OCI-LY7 (cell line): Measurements from ENCODE around the gene SETBP1. TPM values are rescaled to one million over a fixed set of nuclear protein-coding genes. Genes with fewer than 3 reads are reported as not detected.

Experiments used
- BruUV-seq: library from RNA; stranded (reverse); fragments of 400-500 nt; replicated peaks from 2 replicates; lab custom pipeline; 2021; lab: Mats Ljungman, UMichigan
- CTCF ChIA-PET: fragments of 300-600 bp; sonication (Branson Sonifier 250); formaldehyde crosslinking; loops from one replicate; lab custom pipeline; 2022; ENCODE audit warnings: antibody characterized with exemption; ENCODE audit not compliant: unreplicated experiment; lab: Charles Lee
- POLR2A ChIA-PET: fragments of 300-600 bp; sonication (Branson Sonifier 250); formaldehyde crosslinking; loops from one replicate; lab custom pipeline; 2022; ENCODE audit warnings: antibody characterized with exemption; lab: Charles Lee
- DNase-seq: peaks from one replicate; pipeline ENCODE4 v3.0.0-alpha.2; 2015; ENCODE audit warnings: low spot score
- H2AFZ ChIP-seq: fragments of 200-600 bp; sonication (generic), shearing (Covaris generic); 2 replicates; pipeline ENCODE4 v1.6.1; 2014; ENCODE audit warnings: mild to moderate bottlenecking, antibody characterized with exemption, low read length, moderate library complexity
- H3K27ac ChIP-seq: fragments of 200-600 bp; sonication (generic); 2 replicates; pipeline ENCODE4 v1.5.1; 2014; ENCODE audit warnings: mixed run types, low read depth, mild to moderate bottlenecking, moderate library complexity, low read length, inconsistent platforms; ENCODE audit not compliant: poor library complexity, severe bottlenecking
- H3K36me3 ChIP-seq: fragments of 200-600 bp; sonication (generic); 2 replicates; pipeline ENCODE4 v1.6.1; 2014; ENCODE audit warnings: mild to moderate bottlenecking, antibody characterized with exemption, low read length, moderate library complexity, mixed read lengths; ENCODE audit not compliant: insufficient read depth
- H3K4me1 ChIP-seq: fragments of 200-600 bp; sonication (generic); 2 replicates; pipeline ENCODE4 v1.5.1; 2014; ENCODE audit warnings: mild to moderate bottlenecking, low read length; ENCODE audit not compliant: insufficient read depth, poor library complexity, severe bottlenecking
- H3K4me2 ChIP-seq: fragments of 200-600 bp; sonication (generic); 2 replicates; pipeline ENCODE4 v1.6.1; 2014; ENCODE audit warnings: mild to moderate bottlenecking, low read length
- H3K4me3 ChIP-seq: fragments of 200-600 bp; sonication (generic); 2 replicates; pipeline ENCODE4 v1.5.1; 2014; ENCODE audit warnings: mild to moderate bottlenecking, low read depth, low read length; ENCODE audit not compliant: poor library complexity, severe bottlenecking
- H3K79me2 ChIP-seq: fragments of 200-600 bp; sonication (generic); 2 replicates; pipeline ENCODE4 v1.6.1; 2016; ENCODE audit warnings: low read depth, mild to moderate bottlenecking, low read length, moderate library complexity, mixed read lengths; ENCODE audit not compliant: insufficient read depth
- H3K9me2 ChIP-seq: fragments of 200-600 bp; sonication (generic); 2 replicates; pipeline ENCODE4 v1.6.1; 2016; ENCODE audit warnings: mild to moderate bottlenecking, low read length, mixed read lengths; ENCODE audit not compliant: insufficient read depth
- H3K9me3 ChIP-seq: fragments of 200-600 bp; sonication (generic); 2 replicates; pipeline ENCODE4 v1.6.1; 2014; ENCODE audit warnings: mild to moderate bottlenecking, mixed run types, low read length, mixed read lengths
- H4K20me1 ChIP-seq: fragments of 200-600 bp; sonication (generic); 2 replicates; pipeline ENCODE4 v1.6.1; 2014; ENCODE audit warnings: mild to moderate bottlenecking, antibody characterized with exemption, low read length, moderate library complexity, mixed read lengths; ENCODE audit not compliant: insufficient read depth
- CTCF ChIP-seq: fragments of 200-600 bp; sonication (generic); conservative IDR thresholded peaks from 2 replicates; pipeline ENCODE4 v1.5.1; 2014; ENCODE audit warnings: mild to moderate bottlenecking, antibody characterized with exemption, low read length, moderate library complexity, mixed read lengths
- EZH2phosphoT487 ChIP-seq: fragments of 200-600 bp; sonication (generic); IDR thresholded peaks from 2 replicates; pipeline ENCODE4 v1.6.1; 2018; ENCODE audit warnings: low read depth, borderline replicate concordance, mild to moderate bottlenecking, mixed run types, antibody characterized with exemption, low read length, moderate library complexity, mixed read lengths
- intact Hi-C: fragments of 100-400 bp; cut with micrococcal nuclease; formaldehyde crosslinking; loops from one replicate; pipeline ENCODE4 v1.10.0; 2022; ENCODE audit not compliant: unreplicated experiment
- total RNA-seq, 2 experiments: library from RNA; depleted of rRNA in 1 of 2; stranded (reverse); fragments of >200 nt in 1 of 2; shearing (Covaris generic) in 1 of 2; gene quantifications; 2 replicates each; pipeline ENCODE4 v1.2.3, GENCODE V29; 2014 to 2022

Gene SETBP1
- total RNA-seq, 2 experiments from 2014 or later: 2.6 to 9.1 TPM

- intact Hi-C loops: no loop called here
- H3K4me1 ChIP-seq: no peaks in the 10 kb centered on the region
- ChIA-PET POLR2A (no interaction called here), CTCF (no interaction called here)
- DNase-seq: no peak
- no peaks in the 10 kb centered on the region for H3K9me2 ChIP-seq
- H2AFZ ChIP-seq: no peak overlapping the region
- H4K20me1 ChIP-seq: no peaks in the 10 kb centered on the region
- no peaks in the 10 kb centered on the region for H3K36me3 ChIP-seq
- TF ChIP-seq EZH2phosphoT487: no peak
- no peak for TF ChIP-seq CTCF
- H3K27ac ChIP-seq: no peak overlapping the region
- H3K4me2 ChIP-seq: no peak overlapping the region
- no peak overlapping the region for H3K4me3 ChIP-seq
- H3K79me2 ChIP-seq: no peaks in the 10 kb centered on the region
- H3K9me3 ChIP-seq: no peaks in the 10 kb centered on the region
- no TSS peak for BruUV-seq
These were observed 96.9 kb downstream of the SETBP1 start for GRCh38 chr18:44777457-44778192.

- no peak overlapping the region for H3K27ac ChIP-seq
These were observed 98.1 kb downstream of the SETBP1 start for GRCh38 chr18:44778788-44779187.

More at GRCh38 chr18:44778788-44779187, 98.1 kb downstream of the SETBP1 start:
- no peak overlapping the region for H3K4me2 ChIP-seq
- H3K4me1 ChIP-seq: no peaks in the 10 kb centered on the region
- ChIA-PET POLR2A (no interaction called here), CTCF (no interaction called here)
- no peaks in the 10 kb centered on the region for H4K20me1 ChIP-seq
- BruUV-seq: no TSS peak
- no peak for TF ChIP-seq CTCF
- no peak for TF ChIP-seq EZH2phosphoT487
- no peak overlapping the region for H3K4me3 ChIP-seq
- H3K36me3 ChIP-seq: no peaks in the 10 kb centered on the region
- H3K9me2 ChIP-seq: no peaks in the 10 kb centered on the region
- intact Hi-C loops: no loop called here
- no peak overlapping the region for H2AFZ ChIP-seq
- no peak for DNase-seq
- H3K9me3 ChIP-seq: no peaks in the 10 kb centered on the region
- no peaks in the 10 kb centered on the region for H3K79me2 ChIP-seq
